ENCODE results near the gene MANF. TPM values are rescaled to one million over a fixed set of nuclear protein-coding genes. Genes with fewer than 3 reads are reported as not detected.
"Not testable (repeated sequence)": the region's sequence is repeated elsewhere in the genome, so short reads cannot be mapped to it uniquely, and the experiment has no call there.

MANF gene
- total RNA-seq, 1 experiment from 2014 or later = 128 TPM

DNA sequence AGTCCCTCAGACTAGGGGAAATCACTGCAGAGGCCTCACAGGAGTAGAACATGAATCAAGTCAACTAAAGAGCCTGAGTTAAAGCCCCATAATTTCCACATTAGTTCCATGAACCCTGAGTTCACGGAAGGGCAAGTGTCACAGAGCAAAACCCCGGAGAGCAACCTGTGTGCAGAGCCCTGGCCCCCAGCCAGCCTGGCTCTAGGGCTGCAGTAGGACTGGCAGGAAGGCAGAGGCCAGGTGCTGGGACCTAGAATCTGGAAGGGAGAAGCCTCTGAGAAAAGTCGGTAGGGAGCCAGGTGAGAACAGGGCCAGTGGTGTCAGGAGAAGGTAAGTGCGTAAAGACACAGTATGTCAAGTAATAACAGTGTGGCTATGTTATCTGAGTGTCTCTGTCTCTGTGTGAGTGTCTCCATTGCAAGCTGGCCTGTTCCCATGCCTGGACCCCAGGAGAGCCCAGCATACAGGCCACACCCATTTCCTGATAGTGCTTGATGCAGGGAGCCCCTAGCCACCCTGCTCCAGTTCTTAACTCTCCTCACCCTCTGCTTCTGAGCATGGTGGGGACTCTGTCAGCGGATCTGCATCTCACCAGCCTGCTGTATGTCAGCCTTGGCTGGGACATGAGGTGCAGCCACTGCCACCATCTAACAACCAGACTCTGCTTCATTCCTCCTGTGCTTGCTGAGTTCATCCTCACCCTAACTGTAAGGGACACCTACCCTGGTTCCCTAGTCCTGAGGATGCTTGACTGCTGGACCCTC, 11.3 kb upstream of the MANF start:
- no peak for DNase-seq (ENCODE audit: low spot score)

GRCh38 chr3:51374456-51374855, 10.6 kb upstream of the MANF start:
- DNase-seq (ENCODE audit: low spot score) = no peak

DNA sequence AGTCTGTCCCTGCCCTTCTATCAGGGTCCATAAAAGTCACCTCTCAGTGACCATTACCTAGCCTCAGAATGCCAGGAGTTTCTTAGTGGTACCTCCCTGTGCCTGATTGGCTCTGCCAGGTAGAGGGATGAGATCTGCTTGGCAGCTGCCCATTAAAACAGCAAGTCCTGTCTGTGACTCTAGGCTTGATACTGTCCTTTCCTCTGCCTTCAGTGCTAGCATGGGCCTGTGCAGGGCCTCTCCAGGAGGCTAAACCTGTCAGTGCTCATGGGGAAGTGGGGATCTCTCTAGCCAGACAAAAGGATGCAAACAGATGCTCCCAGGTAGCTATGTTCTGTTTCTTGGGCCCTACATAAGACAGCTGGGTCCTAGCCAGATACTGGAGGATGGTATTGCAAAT, 10.0 kb upstream of the MANF start:
- DNase-seq (ENCODE audit: low spot score) = no peak

DNA sequence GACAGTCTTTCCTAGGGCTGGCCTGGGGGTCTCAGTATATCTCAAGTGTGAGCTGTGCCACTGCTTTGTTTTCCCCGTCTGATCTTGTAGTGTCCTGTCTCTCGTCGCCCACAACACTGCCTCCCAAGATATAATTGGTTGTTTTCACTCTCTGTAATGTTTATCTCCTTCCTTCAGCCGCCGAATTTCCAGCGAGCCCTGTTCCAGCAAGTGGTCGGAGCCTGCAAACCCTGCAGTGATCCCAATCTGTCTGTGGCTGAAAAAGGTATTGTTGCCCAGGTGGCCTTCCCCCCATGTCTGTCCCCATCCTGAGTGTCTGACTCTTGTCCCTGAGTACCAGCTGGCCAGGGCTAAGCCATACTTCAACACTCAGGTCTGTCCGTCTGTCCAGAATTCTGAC, 9.5 kb upstream of the MANF start:
- no peak for DNase-seq (ENCODE audit: low spot score)

DNA sequence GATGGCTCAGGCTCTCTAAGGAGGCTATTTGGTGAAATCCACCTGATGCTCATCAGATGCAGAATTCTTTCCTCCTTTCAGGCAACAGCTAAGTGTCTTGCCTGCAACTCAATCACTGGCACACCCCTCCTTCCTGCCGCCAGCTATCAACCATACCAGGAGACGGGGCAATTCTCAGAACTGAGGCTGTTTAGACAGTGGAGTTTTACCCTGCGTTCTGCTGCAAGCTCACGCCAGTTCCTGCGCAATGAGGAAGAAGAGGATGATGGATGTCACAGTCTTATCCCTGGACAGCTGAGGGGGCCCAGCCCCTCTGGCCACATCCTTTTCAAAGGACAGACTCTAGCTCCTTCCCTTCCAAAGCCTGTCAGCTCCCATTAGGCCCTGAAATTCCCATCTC, 7.0 kb upstream of the MANF start:
- DNase-seq (ENCODE audit: low spot score) = no peak

GRCh38 chr3:51378726-51379125, 6.4 kb upstream of the MANF start:
- no peak for DNase-seq (ENCODE audit: low spot score)

DNA sequence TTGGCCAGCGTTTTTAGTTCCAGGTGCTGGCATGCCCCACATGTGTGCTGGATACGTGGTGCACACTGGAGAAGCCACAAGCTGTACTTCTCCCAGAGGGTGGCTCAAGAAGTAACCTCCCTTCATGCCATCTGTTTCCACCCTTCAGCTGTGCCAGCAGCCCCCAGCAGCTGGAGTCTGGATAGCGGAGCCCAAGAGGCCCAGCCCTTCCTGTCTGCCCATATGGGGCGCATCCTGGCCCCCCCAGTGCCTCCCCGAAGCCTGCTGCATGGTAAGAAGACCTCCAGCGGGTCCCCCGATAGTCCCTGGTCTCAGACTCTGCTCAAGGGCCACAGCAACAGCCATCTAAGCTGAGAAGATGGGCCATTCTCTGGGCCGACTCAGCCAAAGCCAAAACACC, 5.8 kb upstream of the MANF start:
- no peak for DNase-seq (ENCODE audit: low spot score)

DNA sequence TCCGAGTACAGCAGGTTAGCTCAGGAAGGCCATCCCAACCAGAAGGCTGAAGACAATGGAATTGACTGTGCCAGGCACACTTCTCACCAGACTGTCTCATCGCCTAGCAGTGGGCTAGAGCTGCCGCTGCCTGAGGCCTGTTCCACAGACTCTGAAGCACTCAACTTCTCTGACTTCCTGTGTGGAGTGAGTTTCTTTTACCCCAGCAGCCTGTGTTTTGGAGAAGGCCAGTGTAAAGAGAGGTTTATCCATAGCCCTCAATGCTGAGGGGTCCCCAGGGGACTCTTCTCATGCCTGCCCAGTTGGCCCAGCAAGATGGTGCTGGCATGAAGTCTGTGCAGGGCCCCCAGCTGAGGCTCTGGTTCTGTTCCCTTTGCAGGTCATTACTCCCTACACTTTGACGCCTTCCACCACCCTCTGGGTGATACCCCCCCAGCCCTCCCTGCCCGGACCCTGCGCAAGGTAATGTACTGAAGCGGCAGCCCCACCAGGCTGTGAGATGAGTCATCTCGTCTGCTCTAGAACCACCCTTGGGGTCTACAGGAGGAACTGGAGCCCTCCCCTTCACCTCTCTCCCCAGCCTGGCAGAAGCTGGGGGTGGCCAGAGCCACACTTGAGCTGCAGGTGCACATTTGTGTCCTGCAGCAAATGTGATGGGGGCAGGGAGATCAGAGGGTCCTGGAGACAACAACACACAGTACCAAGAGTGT, 5.2 kb upstream of the MANF start:
- DNase-seq (ENCODE audit: low spot score) = no peak

GRCh38 chr3:51380601-51381332, 4.3 kb upstream of the MANF start:
- DNase-seq (ENCODE audit: low spot score) = no peak

DNA sequence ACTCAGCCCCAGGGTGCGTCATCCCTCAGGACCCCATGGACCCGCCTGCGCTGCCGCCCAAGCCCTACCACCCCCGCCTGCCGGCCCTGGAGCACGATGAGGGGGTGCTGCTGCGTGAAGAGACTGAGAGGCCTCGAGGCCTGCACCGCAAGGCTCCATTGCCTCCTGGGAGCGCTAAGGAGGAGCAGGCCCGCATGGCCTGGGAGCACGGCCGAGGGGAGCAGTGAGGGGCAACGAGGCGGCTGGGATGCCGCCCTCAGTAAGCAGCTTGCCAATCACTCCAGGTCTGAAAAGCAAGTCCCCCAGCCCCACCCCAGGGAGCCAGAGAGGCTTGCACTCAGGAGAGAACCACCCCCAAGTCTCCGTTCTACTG, 3.8 kb upstream of the MANF start:
- DNase-seq (ENCODE audit: low spot score) = no peak

GRCh38 chr3:51382076-51382745, 2.9 kb upstream of the MANF start:
- DNase-seq (ENCODE audit: low spot score) = no peak

DNA sequence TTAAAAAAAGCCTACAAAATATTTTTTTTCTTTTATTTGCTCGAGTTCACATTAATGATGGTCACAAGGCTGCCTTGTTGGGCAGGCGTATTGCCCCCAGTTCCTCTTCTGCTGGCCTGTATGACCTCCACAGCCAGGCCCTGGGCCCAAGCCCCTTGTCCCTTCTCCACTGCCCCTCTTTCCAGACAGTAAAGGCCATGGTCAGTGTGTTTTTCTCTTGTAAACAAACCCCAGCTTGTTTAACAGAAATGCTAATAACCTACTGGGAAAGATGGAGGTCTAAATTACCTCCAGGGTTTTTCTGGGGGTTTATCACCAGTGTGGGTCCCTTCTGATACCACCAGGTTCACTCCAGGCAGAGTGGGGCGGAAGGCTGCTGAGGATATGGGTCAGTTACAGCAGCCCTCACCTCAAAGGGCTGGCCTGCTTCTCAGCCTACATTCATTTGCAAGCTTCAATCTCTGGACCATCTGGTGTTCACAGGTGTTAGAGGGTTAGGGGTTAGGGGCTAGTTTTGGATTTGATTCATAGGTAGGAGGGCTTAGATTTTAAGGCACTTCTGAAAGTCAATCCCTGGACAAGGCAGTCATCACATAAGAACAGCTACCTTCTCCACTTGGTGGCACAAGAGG, 2.0 kb upstream of the MANF start:
- no peak for DNase-seq (ENCODE audit: low spot score)

- DNase-seq (ENCODE audit: low spot score) = no peak
Observed at GRCh38 chr3:51384055-51384725, 901 bp upstream of the MANF start.

DNA sequence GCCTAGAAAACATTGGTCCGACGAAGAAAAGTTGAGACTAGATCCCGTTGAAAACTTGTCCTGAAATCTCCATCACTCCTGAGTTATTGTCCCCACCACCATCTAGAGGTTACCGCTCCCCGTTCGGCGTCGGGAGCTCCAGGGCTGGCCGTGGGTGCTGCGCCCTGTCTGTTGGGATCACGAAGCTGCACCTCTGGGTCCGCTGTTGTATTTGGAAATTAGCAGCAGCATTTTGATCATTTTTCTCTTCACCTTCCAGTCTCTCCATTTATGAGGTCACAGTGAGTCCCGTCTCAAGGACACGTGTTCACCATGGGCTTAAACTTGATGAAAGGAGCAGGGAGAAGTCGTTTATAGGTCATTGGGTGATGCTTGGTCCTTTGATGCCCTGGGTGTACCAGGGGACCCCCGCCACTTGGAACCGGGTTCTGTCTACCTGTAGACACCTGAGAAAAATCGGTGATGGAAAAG, 565 bp downstream of the MANF start:
- DNase-seq (ENCODE audit: low spot score) = no peak

DNA sequence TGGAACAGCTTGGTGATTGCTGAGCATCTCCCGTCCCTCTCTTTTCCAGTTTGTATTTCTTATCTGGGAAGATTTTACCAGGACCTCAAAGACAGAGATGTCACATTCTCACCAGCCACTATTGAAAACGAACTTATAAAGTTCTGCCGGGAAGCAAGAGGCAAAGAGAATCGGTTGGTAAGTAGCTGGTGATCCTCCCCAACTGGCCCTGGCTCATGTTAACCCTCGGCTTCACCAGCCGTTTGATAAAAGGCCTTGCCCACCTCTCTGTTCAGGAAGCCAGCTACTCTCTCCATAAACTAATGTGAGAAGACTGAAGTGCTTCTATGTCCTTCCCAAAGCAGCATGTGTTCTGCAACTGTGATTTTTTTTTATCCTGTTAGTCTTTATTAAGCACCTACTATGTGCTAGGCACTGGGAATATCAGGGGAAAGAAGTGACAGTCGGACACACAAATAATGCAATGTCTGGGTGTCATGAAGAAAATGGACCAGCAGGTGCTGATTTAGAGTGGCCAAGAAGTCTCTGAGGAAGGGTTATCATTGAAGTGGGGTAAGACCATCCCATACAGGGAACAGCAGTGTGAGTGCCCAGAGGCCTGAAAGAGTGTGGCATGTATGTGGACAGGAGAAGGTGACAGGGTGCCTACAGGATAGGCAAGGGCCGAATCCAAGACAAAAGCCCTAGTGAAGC, 1.2 kb downstream of the MANF start:
- no peak for DNase-seq (ENCODE audit: low spot score)

- DNase-seq (ENCODE audit: low spot score) = no peak
Observed at GRCh38 chr3:51386852-51387229, 1.8 kb downstream of the MANF start.

DNA sequence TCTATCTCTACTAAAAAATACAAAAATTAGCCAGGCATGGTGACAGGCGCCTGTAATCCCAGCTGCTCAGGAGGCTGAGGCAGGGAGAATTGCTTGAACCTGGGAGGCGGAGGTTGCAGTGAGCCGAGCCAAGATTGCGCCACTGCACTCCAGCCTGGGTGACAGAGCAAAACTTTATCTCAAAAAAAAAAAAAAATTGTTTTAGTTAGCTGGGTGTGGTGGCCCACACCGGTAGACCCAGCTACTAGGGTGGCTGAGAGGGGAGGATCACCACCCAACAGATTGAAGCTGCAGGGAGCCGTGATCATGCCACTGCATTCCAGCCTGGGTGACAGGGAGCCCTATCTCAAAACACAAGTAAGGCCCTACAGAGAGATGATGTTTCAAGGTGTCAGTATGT, 2.2 kb downstream of the MANF start:
- not testable (repeated sequence) for DNase-seq (ENCODE audit: low spot score)

GRCh38 chr3:51388286-51389029, 3.4 kb downstream of the MANF start:
- DNase-seq (ENCODE audit: low spot score) = no peak

- peak; percentile 27 for DNase-seq (ENCODE audit: low spot score)
Observed at GRCh38 chr3:51389423-51390183, 4.5 kb downstream of the MANF start.
